ENCODE measurements around the gene VBP1. TPM values are rescaled to one million over a fixed set of nuclear protein-coding genes. Genes with fewer than 3 reads are reported as not detected.
"Not testable (repeated sequence)": the region's sequence is repeated elsewhere in the genome, so short reads cannot be mapped to it uniquely, and the experiment has no call there.

The VBP1 gene
- polyA plus RNA-seq, 1 donor = 57.3 TPM

- DNase-seq (ENCODE audit: low read depth) = peak; percentile 1
Observed at GRCh38 chrX:155263854-155264628, 47.8 kb downstream of the VBP1 start, which contains the start of gene RAB39B. Gene RAB39B, minus strand, starts transcription at chrX:155264491. Its CDS starts 203 bp downstream, at chrX:155264288.

- no peak for DNase-seq (ENCODE audit: low read depth)
Observed at GRCh38 chrX:155266439-155266838, 50.2 kb downstream of the VBP1 start.

- DNase-seq (ENCODE audit: low read depth) = not testable (repeated sequence)
Observed at GRCh38 chrX:155267995-155268394, 51.7 kb downstream of the VBP1 start.

GRCh38 chrX:155270969-155271368 lies 54.7 kb downstream of the VBP1 start:
- no peak for DNase-seq (ENCODE audit: low read depth)

GRCh38 chrX:155279873-155280272 lies 63.6 kb downstream of the VBP1 start:
- DNase-seq (ENCODE audit: low read depth) = no peak

Other genes starting within 250 kb of the VBP1 start
- 5.1 TPM for gene F8, start 193.7 kb upstream of the VBP1 start, polyA plus RNA-seq (ENCODE audit: insufficient read length)
- 126 TPM for gene FUNDC2, start 189.6 kb upstream of the VBP1 start, polyA plus RNA-seq (ENCODE audit: insufficient read length)
- gene CMC4, start 145.3 kb upstream of the VBP1 start, polyA plus RNA-seq (ENCODE audit: insufficient read length) = 6.8 TPM
- gene MTCP1, start 145.3 kb upstream of the VBP1 start, polyA plus RNA-seq (ENCODE audit: insufficient read length) = 16.2 TPM
- gene BRCC3, start 145.0 kb upstream of the VBP1 start, polyA plus RNA-seq (ENCODE audit: insufficient read length) = 15.8 TPM
- 0.43 TPM for gene RAB39B, start 48.0 kb downstream of the VBP1 start, polyA plus RNA-seq (ENCODE audit: insufficient read length)
- 3.6 TPM for gene CLIC2, start 118.2 kb downstream of the VBP1 start, polyA plus RNA-seq (ENCODE audit: insufficient read length)
- not detected for gene F8A2, start 165.6 kb downstream of the VBP1 start, polyA plus RNA-seq (ENCODE audit: insufficient read length)
- 7.5 TPM for gene F8A3, start 242.2 kb downstream of the VBP1 start, polyA plus RNA-seq (ENCODE audit: insufficient read length)